CD4-positive, alpha-beta T cell treated with Interleukin-4 for 4 hours (primary cell): ENCODE data around the gene ST8SIA2.

Experiments used
- DNase-seq: peaks from one replicate; pipeline ENCODE4 v3.0.0-alpha.2; 2020

The ST8SIA2 gene

DNA sequence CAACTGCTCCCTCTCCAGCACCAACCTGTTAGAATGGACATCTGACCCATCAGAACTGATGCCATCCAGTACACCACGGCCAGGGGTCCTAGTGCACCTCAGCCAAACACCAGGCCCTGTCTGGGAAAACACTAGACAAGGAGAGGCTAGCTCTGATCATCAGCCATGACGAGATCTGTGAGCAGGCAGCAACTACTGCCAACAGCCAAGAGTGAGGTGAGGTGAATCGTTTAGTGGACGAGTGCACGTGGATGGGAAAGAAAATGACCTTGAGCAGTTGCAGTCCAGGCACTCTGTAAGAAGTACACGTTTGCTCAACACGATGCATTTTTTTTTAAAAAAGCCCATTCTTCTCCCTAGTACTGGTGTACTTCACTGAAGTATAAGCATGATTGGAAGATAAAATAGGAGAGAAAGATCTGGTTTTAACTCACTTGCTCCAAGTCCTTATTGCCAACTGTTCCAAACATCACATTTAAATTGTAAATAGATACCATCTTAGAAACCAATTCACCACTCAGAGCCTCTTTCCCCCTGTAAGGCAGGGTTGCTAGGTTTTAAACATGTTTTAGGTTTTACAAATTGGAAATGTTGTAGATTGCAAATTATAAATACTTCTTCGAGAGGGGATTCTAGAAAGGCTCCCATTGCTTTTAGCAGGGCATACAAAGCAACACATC is 5.7 kb downstream of the ST8SIA2 start:
- no peak for DNase-seq

DNA sequence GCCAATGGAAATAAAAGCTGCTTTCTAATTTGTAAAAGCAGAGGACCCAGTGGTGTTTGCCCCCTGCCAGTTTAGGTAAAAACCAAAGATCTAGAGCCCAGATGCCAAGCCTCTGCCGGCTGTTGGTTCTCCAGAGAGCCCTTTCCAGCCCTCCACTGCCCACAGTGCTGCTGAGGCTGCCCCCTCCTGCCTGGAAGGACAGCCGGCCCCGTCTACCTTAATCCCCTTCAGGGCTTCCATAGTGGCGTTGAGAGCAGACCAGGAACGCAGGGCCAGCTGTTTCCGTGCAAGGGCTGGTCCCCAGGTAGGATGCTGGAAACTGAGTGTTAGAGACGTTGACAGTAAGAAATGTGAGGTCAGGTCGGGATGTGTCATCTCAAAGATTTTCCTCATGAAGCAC is 6.9 kb downstream of the ST8SIA2 start:
- no peak for DNase-seq

DNA sequence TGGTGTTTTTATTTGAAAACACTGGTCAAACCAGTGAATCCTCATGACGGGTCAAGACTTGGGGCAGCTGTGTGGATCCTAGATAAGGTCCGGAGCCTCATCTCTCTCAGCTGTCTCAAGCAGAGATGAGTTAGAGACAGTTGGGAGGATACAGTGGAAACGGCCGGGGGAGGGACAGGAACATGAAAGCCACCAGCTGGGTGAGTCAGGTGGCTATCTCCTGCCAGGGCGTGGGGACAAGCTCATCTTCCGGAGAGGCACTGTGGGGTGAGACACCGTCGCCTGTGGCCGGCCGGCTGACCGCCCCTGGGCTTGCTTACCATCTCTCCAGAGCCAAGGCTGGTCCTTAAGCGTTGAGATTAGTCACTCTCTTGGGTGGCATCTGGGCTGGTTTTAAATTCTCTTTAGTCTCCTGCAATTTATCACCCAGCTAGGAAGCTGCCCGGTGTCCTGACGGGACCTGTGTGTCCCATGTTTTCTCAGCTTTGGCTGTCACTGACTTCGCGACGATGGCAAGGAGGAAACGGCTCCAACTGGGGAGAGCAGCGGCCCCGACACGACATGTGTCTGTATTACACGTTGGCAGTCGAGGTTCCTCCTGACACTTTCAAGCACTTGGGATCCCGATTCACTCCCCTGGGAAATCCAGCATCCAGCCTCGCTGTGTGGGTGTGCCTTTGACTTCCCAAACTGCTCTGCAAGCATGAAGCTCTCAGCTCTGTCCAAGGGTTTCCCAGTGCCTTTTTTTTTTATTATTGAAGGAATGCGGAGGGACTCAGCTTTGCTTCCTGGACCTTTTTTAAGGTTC is 7.5 kb downstream of the ST8SIA2 start:
- DNase-seq = no peak

DNA sequence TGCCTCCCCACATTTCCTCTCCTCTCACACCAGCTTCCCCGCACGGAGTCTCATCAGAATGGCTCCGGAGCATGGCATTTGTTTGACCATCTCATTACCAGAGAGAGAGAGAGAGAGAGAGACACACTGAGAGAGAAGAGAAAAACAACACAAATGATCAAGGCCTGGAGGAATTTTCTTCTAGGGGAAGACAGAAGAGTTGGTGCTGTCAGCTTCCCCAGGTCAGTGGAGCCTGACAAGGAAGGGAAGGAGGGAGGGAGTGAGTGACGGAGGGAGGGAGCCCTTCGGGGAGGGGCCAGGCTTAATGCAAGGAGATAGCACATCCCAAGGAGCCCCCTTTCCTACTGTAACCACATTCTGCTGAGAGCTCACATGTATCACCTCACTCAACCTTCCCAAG is 9.1 kb downstream of the ST8SIA2 start:
- no peak for DNase-seq

DNA sequence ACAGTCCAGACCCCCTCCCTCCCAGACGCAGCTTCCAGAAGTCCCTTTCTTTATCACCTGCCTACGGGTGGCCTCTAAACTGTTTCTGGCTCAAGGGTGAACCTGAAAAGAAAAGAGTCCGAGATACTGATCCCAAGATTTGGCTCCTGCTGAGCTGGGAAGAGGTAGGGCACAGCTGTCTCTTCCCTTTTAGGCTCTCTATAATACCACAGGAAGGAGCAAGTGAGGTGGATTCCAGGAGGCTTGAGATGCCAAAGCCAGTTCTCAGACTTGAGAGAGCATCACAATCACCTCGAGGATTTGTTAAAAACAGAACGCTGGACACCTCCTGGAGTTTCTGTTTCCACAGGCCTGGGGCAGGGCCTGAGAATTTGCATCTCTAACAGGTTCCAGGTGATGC is 12.3 kb downstream of the ST8SIA2 start:
- no peak for DNase-seq

DNA sequence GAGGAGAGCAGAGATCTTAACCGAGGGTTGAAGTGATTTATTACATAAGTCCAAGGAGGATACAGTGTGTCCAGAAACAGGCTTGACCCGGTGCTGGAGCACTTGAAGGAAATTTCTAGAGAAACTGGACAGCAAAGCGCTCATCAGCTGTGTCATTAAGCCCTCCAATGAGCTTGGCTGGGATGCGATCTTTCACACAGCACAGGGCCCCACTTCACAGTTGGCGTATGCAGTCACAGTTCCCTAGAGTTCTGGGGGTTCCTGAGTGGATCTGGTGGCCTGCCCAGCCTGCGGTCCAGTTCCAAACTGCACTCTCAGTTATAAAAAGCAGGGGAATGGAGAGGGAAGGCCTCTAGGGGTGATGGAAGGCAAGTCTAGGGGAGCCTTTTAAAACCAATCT is 13.6 kb downstream of the ST8SIA2 start:
- DNase-seq = no peak

DNA sequence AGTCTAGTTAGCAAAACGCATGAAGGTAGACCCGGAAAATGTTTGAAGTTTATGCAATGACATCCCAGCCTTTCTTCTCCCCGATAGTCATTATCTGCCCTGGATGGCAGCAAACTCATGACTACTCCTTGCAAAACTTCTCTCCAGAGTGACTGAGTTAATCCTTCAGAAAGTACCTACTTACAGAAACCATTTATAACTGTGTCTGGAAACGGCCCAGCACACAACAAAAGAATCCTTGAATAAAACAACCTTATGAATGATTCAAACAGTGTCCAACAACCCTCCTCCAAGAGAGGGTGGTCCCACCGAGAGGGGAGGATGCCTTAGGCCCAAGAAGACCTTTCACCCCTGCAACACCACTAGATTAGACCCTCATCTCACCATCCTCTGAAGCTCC is 14.2 kb downstream of the ST8SIA2 start:
- DNase-seq = no peak

DNA sequence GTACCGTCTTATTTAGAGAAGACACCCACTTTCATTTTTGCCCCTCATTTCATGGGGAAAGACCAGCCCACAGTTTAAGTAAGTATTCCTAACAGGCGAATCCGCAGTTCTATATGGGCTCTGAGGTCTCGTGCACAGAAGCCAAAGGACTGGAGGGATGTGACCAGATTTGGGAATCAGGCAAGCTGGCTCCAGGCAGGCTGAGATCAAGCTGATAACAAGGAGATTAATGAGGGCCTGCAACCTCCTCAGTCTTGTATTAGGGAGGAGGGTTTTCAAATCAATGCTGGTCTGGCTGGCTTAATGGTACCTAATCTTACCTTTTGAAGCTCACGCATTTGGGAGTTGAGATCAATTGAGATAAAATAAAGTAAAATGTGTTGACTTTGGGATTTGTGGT is 15.3 kb downstream of the ST8SIA2 start:
- DNase-seq = no peak

DNA sequence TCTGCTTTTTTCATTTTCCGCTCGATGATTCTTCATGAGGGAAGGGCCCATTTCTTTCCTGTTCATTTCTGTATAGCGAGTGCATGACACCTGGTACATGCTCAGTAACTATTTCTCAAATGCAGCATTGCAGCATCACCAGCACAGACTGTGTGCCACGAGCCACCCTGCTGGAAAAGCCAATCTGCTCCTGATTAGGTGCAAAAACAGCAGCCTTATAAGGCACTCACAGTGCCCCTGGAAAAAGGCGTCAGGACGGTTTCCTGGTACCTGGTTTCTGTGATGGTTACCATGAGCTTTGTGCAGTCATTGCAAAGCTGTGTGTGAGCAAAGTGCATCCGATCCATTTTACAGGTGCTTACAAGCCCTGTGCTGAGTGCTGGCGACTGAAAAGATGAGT is 15.8 kb downstream of the ST8SIA2 start:
- DNase-seq = no peak

DNA sequence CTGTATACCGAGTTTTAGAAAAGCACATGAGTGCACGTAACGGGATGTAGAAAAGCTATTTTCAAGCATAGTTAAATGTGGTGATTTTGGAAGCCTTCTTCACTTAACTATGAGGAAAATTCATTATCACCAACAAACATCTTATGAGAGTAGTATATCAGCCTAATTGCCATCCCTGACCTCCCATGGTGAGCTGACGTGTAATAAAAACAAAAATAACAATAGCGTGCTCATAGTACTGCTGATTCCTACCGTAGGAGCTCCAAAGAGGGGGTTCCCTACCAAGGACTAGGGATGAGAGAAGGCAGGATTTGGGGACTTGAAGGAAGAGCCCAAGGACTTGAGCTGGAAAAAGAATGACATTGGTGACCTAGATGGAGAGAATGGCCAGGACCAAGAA is 16.9 kb downstream of the ST8SIA2 start:
- no peak for DNase-seq

DNA sequence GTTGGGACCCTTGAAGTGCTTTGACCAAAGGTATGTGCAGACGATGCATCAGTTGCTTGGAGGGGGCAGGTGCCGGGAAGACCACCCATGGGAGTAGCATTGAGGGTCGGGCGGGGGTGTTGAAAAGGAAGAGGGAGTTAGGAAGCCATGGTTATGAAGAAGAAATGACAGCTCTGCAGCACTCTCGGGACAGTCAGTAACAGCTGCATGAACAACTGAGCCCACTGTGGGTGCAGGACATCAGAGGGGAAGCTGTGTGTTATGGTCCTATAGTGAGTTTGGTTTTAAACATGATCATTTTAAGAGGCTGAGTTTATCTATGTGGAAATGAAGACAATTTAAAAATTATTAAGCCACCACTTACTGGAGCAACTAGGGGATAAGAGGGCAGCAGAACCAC is 17.6 kb downstream of the ST8SIA2 start:
- no peak for DNase-seq

DNA sequence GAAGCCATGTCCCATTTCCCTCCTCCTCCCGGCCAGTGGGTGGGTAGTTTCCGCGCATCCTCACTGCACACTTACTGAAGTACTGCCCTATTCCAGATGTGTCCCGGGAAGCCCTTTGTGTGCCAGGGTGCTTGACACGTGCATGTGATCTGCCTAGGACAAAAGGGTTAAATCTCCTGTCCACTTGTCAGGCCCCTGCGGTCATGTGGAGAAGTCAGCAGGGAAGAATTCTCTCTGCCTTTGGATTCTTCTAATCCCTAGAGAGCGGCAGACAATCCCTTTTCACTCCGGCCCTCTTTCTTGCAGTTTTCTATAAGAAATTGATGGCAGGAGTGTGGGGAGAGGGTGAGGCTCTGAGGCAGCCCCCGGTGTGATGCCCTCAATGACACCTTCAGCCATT is 19.8 kb downstream of the ST8SIA2 start:
- no peak for DNase-seq

DNA sequence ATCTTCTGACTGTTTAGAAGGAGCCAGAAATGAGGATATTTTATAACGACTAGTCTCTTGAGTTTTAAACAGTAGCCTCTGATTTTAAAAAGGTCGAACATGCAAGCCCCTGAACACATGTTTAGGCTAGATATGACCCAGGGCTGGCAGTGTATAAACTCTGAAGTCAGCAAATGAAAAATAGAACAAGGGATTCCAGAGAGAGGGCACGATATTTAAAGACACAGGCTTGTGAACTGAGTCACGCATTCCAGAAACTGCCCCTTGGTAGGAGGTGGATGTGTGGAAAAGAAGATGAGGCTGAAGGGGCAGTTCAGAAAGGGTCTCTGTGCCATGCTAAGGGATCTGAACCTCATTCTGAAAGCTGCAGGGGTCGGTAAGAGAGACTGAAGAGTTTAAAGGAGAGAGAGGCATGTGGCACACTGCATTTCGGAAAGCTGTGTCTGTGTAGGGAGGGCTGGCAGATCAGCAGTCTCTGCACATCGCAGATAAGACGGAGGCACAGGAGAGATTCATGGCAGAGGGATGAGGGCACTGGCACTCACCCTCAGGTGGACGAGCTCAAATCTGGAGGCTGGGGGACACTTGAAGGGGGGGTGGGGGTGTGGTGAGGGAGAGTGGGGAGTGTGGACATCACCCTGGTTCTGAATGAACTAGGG is 22.1 kb downstream of the ST8SIA2 start:
- no peak for DNase-seq

DNA sequence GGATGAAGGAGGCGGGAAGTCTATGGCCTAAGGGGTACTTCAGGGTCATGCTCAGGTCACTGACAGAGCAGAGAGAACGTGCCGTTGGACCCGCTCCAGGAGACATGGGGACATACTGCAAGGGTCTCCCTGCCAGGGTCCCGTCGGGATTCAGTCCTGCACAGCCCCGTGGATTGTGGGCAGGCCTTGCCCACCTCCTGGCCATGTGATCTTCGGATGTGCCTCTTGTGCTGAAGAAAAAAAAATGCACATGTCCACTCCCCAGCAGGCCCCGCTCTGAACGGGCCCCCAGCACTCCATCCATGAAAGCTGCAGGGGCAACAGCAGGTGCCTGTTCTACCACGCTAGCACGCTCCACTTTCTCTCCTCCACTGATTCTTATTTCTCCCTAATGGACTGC is 22.9 kb downstream of the ST8SIA2 start:
- DNase-seq = no peak

DNA sequence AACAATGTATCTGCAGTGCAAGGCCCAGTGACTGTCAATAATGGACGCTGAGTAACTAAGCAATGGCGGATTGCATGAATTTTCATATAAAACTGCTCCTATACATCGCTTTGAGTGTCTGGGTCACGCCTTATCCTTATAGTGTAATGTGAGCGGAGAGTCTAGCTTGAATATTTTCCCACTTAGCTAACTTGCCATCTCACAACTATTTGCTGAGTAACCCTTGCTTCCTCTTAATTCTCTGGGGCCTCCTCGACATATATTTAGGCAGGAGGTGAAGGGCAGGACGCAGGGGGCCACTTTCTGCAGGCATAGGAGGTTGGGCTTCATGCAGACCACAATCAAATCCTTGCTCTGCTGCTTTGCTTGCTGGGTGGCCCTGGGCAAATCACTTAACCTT is 24.0 kb downstream of the ST8SIA2 start:
- no peak for DNase-seq

DNA sequence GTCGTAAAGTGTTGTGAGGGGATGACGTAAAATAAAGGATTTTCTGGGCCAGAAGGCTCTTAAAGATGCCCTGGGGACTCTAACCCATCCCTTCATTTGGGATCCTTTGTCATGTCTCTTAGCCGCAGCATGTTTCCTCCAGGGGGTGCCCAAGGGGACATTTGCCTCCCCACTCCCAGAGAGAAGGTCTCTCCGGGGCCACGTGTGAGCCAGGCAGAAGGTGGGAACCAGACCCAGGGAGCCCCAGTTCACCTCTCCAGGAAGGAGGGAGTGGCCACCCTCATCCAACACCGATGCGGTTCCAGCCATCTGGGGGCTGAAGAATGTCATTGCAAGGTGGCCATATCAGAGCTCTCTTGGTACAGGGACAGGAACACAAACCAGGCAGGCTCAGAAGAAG is 25.2 kb downstream of the ST8SIA2 start:
- DNase-seq = no peak

DNA sequence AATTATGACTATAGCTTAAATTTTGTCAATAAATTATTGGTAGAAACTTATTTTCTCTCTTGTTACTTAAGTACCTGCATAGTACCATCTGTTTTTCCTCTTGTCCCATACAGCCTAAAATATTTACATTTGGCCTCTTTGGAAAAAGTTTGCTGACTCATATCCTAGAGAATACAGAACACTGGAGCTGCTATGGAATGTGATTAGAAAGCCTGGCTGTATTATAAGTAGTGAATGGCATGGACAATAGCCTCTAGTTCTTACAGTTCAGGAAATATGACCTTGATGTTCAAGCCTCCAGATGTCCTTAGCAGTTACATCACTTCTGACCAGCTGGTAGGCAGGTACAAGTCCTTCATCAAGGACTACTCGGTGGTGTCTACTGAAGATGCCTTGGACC is 28.3 kb downstream of the ST8SIA2 start:
- no peak for DNase-seq

DNA sequence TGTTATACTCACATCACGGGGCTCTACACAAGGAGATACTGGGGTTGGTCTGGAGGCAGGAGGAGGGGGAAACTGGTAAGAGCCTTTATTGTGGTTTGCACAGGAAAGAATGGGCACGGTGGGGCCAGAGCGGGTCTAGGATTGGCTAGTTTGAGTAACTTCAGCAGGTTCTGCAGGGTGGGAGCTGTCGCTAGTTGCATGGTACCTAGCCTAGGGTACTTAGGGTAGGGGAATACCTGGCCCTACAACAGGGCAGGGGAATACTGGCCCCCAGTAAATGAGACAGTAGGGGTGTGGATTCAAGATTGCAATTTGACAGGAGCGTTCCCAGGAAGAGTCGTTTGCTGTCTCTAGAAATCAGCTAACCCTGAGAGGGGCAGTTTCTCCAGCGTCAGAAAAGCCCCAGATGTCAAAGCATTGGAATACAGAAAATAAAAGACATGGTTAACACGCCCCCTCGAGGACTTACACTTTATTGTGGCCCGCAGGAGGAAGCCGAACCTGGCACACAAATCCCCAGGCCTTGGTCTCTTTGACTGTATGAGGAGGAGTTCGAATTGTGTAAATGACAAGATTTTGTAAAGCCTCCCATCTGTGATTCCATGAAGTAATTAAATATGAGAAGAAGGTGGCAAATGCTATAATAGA is 32.0 kb downstream of the ST8SIA2 start:
- no peak for DNase-seq

DNA sequence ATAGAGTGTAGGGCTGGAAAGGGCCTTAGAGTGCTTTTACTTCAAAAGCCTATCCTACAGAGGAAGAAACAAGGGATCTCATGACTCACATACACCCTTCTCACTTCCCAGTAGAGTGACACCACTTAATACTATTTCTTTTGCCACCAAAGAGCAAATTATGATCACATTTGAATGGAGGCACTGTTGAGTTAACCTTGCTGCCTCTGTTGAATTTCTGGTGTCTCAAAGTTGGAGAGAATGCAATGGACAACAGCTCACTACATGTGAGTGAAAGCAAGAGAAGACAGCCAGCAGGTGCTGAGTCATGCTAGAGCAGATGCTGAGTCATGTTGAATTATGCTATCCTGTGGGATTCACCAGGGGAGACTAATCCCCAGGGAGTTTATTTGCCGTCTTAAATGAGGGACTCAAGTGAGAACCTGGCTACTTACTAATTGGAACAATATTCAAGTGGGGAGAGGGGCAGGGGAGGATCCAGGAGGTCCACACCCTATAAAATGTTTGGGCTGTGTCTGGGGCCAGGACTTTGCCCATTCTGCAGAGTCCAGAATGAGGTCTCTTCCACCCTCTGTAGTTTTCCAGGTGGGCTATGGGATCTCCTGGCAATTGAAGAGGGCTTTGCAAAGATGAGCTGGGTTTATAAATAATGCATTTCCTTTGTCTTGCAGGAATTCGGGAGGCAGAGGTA is 35.8 kb downstream of the ST8SIA2 start:
- DNase-seq = no peak

DNA sequence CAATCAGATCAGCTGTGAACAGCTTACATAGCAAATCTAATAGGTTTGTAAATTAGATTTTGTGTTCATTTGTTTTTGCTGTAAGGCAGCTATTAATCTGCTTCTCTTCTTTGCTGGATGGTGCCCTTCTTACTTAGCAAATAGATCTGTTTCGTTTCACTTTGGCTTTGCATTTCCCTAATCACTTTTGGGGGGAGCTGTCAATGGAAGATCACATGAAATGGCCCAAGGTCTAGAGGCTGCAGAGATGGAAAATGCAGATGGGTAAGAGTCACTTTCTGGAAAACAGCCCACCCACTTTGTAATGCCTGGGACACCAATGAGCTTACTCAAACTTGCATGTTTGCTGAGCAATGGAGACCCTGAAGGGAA is 36.4 kb downstream of the ST8SIA2 start:
- no peak for DNase-seq

DNA sequence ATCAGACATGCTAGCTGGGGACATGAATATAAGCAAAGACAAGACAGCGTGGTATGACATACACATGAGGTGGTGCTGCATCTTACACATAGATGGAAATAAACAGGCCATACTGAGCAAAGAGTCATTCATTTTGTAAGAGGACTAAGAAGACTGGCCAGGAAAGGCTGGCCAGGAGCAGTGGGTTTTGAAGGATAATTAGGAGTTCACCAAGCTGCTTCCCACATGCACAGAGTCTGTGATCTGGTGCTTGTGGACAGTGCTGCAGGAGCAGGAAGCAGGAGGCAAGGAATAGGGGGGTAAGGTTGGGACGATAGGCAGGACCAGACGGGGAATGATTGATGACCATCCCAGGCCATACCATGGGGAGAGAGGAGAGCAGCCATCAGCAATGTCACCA is 41.5 kb downstream of the ST8SIA2 start:
- no peak for DNase-seq

DNA sequence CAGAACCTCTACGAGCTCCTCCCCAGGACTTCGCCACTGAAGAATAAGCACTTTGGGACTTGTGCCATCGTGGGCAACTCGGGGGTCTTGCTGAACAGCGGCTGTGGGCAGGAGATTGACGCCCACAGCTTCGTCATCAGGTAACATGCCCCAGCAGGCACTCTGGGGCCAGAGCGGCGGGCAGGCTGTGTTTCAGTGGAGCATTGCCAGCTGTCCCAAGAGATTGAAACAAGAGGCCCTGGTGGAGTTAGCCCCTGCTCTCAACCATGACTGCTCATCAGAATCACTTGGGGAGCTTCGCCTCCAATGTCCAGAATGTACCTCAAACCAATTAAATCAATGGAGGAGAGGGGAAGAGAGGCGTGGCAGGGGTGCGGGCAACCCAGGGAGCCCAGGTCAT is 44.8 kb downstream of the ST8SIA2 start:
- no peak for DNase-seq

DNA sequence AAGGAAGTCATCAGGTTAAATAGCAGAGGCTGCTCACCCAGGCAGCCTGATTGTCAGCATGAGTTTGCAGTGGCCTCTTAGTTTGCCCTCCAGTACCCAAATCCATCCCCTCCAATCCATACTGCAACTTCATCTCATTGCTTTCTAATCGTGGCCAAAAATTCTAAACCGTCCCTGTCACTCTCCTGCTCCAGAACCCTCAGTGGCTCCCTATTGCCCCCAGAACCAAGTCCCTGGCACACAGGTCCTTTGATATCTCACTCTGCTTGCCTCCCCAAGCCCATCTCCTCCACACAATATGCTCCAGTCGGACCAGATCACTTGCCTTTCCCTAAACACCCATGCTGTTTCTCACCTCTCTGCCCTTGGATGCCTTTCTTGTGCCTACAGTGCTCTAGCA is 49.7 kb downstream of the ST8SIA2 start:
- no peak for DNase-seq
